GM21529 (cell line): ENCODE data around the gene CNTN5.

ENCODE experiments used
- ATAC-seq: cut with Tn5 transposase; IDR thresholded peaks from one replicate; pipeline ENCODE4 v1.9.1; 2021; ENCODE audit not compliant: unreplicated experiment

The CNTN5 gene

DNA sequence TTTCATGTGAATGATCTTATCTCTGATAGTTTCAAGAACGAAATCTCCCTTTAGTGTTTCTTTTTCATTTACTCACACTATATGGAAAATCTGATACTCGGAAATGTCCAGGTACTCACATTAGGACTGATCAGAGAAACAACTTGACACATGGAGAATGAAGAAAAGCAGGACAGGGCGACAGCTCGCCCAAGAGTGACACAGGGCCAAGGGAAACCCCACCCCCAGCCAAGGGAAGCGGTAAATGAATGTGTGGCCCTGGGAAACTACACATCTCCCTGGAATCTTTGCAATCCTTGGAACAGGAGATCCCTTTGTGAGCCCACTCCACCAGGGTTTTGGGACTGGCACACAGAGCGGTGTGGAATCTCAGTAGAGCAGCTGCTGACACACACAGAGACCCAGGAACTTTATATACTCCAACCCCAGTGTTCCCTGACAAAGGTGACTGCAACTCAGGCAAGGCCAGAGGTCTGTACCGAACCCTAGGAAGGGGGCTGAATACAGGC, 1362.7 kb downstream of the CNTN5 start:
- ATAC-seq, result no peak

DNA sequence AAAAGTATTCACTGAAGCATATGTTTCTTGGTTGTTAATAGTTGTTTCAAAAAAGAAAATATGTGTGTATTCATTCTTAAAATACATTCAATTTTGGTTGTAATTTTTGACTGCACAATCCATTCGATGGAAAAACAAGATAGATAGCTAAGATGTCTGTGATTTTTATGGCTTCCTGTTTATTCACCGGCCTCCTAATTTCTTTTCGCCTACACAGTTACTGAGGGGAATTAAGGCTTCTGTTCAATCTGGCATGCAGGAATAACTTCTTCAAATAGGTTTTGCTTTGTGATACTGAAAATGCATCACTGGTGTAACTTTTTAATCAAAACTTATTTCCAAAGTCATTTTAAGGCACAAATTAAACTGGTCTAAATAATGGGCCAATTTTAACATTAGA, 1375.5 kb downstream of the CNTN5 start:
- no peak for ATAC-seq

DNA sequence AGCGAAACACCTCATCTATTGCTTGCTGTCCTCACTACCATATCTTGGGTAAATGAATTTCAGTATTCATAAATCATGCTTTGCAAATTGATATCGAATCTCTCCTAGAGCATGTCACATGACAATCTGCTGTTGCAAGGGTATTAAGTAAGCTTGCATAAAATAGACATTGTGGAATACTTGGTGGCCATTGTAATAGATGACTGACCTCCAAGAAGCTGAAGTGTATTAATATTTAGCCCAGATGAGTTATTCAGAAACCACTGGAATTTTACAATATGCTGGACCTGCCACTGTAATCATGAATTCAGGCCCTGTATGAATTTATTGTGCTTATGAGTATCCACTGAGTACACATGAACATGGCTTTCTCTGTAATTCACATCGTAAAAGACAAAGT, 1376.7 kb downstream of the CNTN5 start:
- no peak for ATAC-seq

DNA sequence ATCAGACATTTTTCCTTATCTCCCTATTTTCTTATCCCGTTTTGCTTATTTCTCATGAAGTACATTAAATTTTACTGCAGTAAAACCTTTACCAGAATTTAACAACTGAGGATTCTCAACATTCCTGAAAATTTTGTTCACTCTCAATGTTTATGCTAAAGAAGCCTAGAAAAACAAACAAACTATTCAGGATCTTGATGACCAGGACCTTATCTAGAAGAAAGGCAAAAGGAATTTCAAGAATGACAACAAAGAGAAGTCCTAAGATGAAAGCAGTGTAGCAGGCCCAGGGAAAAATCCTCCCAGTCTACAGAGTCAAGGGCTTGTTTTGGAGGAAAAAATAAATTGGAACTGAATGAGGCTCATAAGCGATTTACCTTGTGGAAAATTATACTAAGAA, 1383.1 kb downstream of the CNTN5 start:
- ATAC-seq, result no peak

DNA sequence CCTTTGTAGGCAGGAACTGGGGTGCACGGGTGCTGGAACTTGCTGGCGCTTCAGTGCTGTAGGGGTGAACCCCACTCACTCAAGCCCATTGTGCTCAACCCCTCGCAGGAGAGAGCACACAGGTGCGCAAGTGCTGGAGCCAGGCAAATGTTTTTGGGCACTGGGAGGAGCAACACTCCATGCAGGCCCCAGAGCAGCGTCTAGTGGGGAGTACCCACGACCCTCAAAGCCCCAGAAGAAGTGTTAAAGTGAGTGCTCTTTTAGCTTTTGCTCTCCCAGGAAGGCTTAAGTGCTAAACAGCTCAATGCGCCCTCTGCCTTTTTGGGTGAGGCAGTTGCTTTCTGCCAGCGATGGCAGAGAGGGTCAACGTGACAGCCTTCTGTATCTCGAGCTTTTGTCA, 1384.2 kb downstream of the CNTN5 start:
- no peak for ATAC-seq
